HT1080 (cell line): ENCODE data around the gene CA12. TPM values are rescaled to one million over a fixed set of nuclear protein-coding genes. Genes with fewer than 3 reads are reported as not detected.

ENCODE experiments used
- DNase-seq: peaks from one replicate; pipeline ENCODE4 v3.0.0-alpha.2; 2015; ENCODE audit warnings: low read depth
- total RNA-seq: library from RNA; depleted of rRNA; stranded (reverse); fragments of >200 nt; shearing (Covaris generic); gene quantifications from 2 replicates; pipeline ENCODE4 v1.2.3, GENCODE V29; 2014

Gene CA12
- total RNA-seq, 1 experiment from 2014 or later: 15.0 TPM

GRCh38 chr15:63402498-63403253 is 21.0 kb upstream of the CA12 start:
- DNase-seq: peak; percentile 60

GRCh38 chr15:63401714-63402497 is 20.3 kb upstream of the CA12 start:
- DNase-seq: no peak

GRCh38 chr15:63401078-63401477 is 19.4 kb upstream of the CA12 start:
- DNase-seq: no peak

- DNase-seq: no peak
These were observed 16.8 kb upstream of the CA12 start for GRCh38 chr15:63398456-63398855.

- no peak for DNase-seq
These were observed 14.7 kb upstream of the CA12 start for GRCh38 chr15:63396152-63396928.

- peak; percentile 10 for DNase-seq
These were observed 14.1 kb upstream of the CA12 start for GRCh38 chr15:63395730-63396151.

GRCh38 chr15:63392361-63393009 is 10.8 kb upstream of the CA12 start:
- DNase-seq: no peak

GRCh38 chr15:63391669-63392360 is 10.2 kb upstream of the CA12 start:
- no peak for DNase-seq

GRCh38 chr15:63390689-63391088 is 9.0 kb upstream of the CA12 start:
- DNase-seq: no peak

GRCh38 chr15:63389902-63390670 is 8.4 kb upstream of the CA12 start:
- no peak for DNase-seq

GRCh38 chr15:63388511-63388910 is 6.9 kb upstream of the CA12 start:
- DNase-seq: no peak

GRCh38 chr15:63387748-63388493 is 6.3 kb upstream of the CA12 start:
- no peak for DNase-seq

- DNase-seq: peak; percentile 50
These were observed 4.4 kb upstream of the CA12 start for GRCh38 chr15:63385911-63386531.

- DNase-seq: no peak
These were observed 3.3 kb upstream of the CA12 start for GRCh38 chr15:63384906-63385305.

GRCh38 chr15:63382966-63383710 is 1.5 kb upstream of the CA12 start:
- peak; percentile 14 for DNase-seq

GRCh38 chr15:63380808-63381282 is 801 bp downstream of the CA12 start:
- no peak for DNase-seq

GRCh38 chr15:63380151-63380807 is 1.4 kb downstream of the CA12 start:
- no peak for DNase-seq
